H9 (cell line): ENCODE data around the gene FLOT2. TPM values are rescaled to one million over a fixed set of nuclear protein-coding genes. Genes with fewer than 3 reads are reported as not detected.

Experiments used
- DNase-seq: peaks from one replicate; pipeline ENCODE4 v3.0.0-alpha.2; 2017
- H2AFZ ChIP-seq: one replicate; pipeline ENCODE4 v1.6.1; 2013; ENCODE audit warnings: mild to moderate bottlenecking, low read length, control low read depth, moderate library complexity
- H2AK5ac ChIP-seq: 2 replicates; pipeline ENCODE4 v1.6.1; 2013; ENCODE audit warnings: low read length, control low read depth, mixed read lengths; ENCODE audit not compliant: insufficient read length
- H2BK120ac ChIP-seq: one replicate; pipeline ENCODE4 v1.6.1; 2013; ENCODE audit warnings: low read depth, mild to moderate bottlenecking, low read length, control low read depth, inconsistent platforms; ENCODE audit not compliant: poor library complexity, severe bottlenecking
- H2BK12ac ChIP-seq: 2 replicates; pipeline ENCODE4 v1.6.1; 2013; ENCODE audit warnings: low read length, control low read depth, mixed read lengths, low read depth; ENCODE audit not compliant: insufficient read length
- H2BK15ac ChIP-seq: 2 replicates; pipeline ENCODE4 v1.6.1; 2013; ENCODE audit warnings: low read depth, low read length, control low read depth
- H2BK20ac ChIP-seq: one replicate; pipeline ENCODE4 v1.6.1; 2013; ENCODE audit warnings: low read depth, mild to moderate bottlenecking, low read length, control low read depth, inconsistent platforms; ENCODE audit not compliant: poor library complexity, severe bottlenecking
- H2BK5ac ChIP-seq: 2 replicates; pipeline ENCODE4 v1.6.1; 2013; ENCODE audit warnings: low read length, control low read depth, mixed read lengths; ENCODE audit not compliant: insufficient read length
- H3K14ac ChIP-seq: 2 replicates; pipeline ENCODE4 v1.6.1; 2013; ENCODE audit warnings: low read length, control low read depth; ENCODE audit not compliant: insufficient read depth
- H3K18ac ChIP-seq: 2 replicates; pipeline ENCODE4 v1.6.1; 2013; ENCODE audit warnings: low read depth, mild to moderate bottlenecking, mixed read lengths, low read length, control low read depth; ENCODE audit not compliant: insufficient read length
- H3K23ac ChIP-seq: 2 replicates; pipeline ENCODE4 v1.6.1; 2013; ENCODE audit warnings: low read length, control low read depth, mixed read lengths, low read depth; ENCODE audit not compliant: insufficient read length
- H3K23me2 ChIP-seq: 2 replicates; pipeline ENCODE4 v1.6.1; 2013; ENCODE audit warnings: low read depth, mild to moderate bottlenecking, mixed read lengths, low read length, control low read depth; ENCODE audit not compliant: insufficient read length, poor library complexity, severe bottlenecking
- H3K27ac ChIP-seq: 2 replicates; pipeline ENCODE4 v1.5.1; 2013; ENCODE audit warnings: low read length, control low read depth, mixed read lengths, low read depth; ENCODE audit not compliant: insufficient read length
- H3K27me3 ChIP-seq: 2 replicates; pipeline ENCODE4 v1.6.1; 2013; ENCODE audit warnings: low read length, control low read depth, inconsistent platforms; ENCODE audit not compliant: insufficient read depth
- H3K4ac ChIP-seq: 2 replicates; pipeline ENCODE4 v1.6.1; 2013; ENCODE audit warnings: low read depth, mild to moderate bottlenecking, control low read depth, inconsistent platforms, low read length, moderate library complexity
- H3K4me1 ChIP-seq: 2 replicates; pipeline ENCODE4 v1.6.1; 2013; ENCODE audit warnings: low read length, control low read depth, inconsistent platforms; ENCODE audit not compliant: insufficient read depth
- H3K4me2 ChIP-seq: 2 replicates; pipeline ENCODE4 v1.6.1; 2013; ENCODE audit warnings: low read length, control low read depth, mixed read lengths; ENCODE audit not compliant: insufficient read length, insufficient read depth
- H3K56ac ChIP-seq: 2 replicates; pipeline ENCODE4 v1.6.1; 2013; ENCODE audit warnings: low read depth, mild to moderate bottlenecking, mixed read lengths, low read length, control low read depth; ENCODE audit not compliant: insufficient read length
- H3K79me1 ChIP-seq: 2 replicates; pipeline ENCODE4 v1.6.1; 2013; ENCODE audit warnings: low read depth, mild to moderate bottlenecking, moderate library complexity, low read length, control low read depth, inconsistent platforms; ENCODE audit not compliant: insufficient read depth, poor library complexity, severe bottlenecking
- H3K79me2 ChIP-seq: 2 replicates; pipeline ENCODE4 v1.6.1; 2013; ENCODE audit warnings: low read length, control low read depth, inconsistent platforms; ENCODE audit not compliant: insufficient read depth
- H3K9ac ChIP-seq: 2 replicates; pipeline ENCODE4 v1.6.1; 2013; ENCODE audit warnings: low read length, control low read depth, mixed read lengths; ENCODE audit not compliant: insufficient read length; ENCODE audit errors: extremely low read depth
- H3K9me3 ChIP-seq: one replicate; pipeline ENCODE4 v1.6.1; 2013; ENCODE audit warnings: low read depth, low read length, inconsistent platforms; ENCODE audit not compliant: control insufficient read depth
- H3T11ph ChIP-seq: one replicate; pipeline ENCODE4 v1.6.1; 2013; ENCODE audit warnings: mild to moderate bottlenecking, low read length, control low read depth, inconsistent platforms
- H4K20me1 ChIP-seq: one replicate; pipeline ENCODE4 v1.6.1; 2013; ENCODE audit not compliant: control insufficient read depth, insufficient read length, insufficient read depth
- H4K5ac ChIP-seq: 2 replicates; pipeline ENCODE4 v1.6.1; 2013; ENCODE audit warnings: low read depth, mild to moderate bottlenecking, mixed read lengths, low read length, control low read depth; ENCODE audit not compliant: insufficient read length
- H4K8ac ChIP-seq: replicated peaks from 2 replicates; pipeline ENCODE4 v1.6.1; 2013; ENCODE audit warnings: low read length, control low read depth, mixed read lengths, low read depth; ENCODE audit not compliant: insufficient read length
- H4K91ac ChIP-seq: 2 replicates; pipeline ENCODE4 v1.6.1; 2013; ENCODE audit warnings: low read depth, mild to moderate bottlenecking, moderate library complexity, mixed read lengths, low read length, control low read depth; ENCODE audit not compliant: insufficient read length
- H3K27ac Mint-ChIP-seq, 3 experiments: 2 replicates in 2 of 3; 3 replicates in 1 of 3; pipeline ENCODE4 v1.8.0; 2020 to 2021; ENCODE audit warnings: mixed read lengths in 3 of 3, mild to moderate bottlenecking in 1 of 3, moderate library complexity in 1 of 3
- H3K27me3 Mint-ChIP-seq: 2 replicates; pipeline ENCODE4 v1.8.0; 2021; ENCODE audit warnings: low read depth, mild to moderate bottlenecking, moderate library complexity, mixed read lengths
- H3K36me3 Mint-ChIP-seq, 3 experiments: 2 replicates in 2 of 3; 3 replicates in 1 of 3; pipeline ENCODE4 v1.8.0; 2020 to 2021; ENCODE audit warnings: low read depth in 3 of 3, mixed read lengths in 3 of 3; ENCODE audit not compliant: insufficient read depth in 1 of 3
- H3K4me1 Mint-ChIP-seq, 2 experiments: 2 replicates each; pipeline ENCODE4 v1.8.0; 2020; ENCODE audit warnings: mixed read lengths in 2 of 2
- H3K4me3 Mint-ChIP-seq, 2 experiments: 2 replicates in 1 of 2; 3 replicates in 1 of 2; pipeline ENCODE4 v1.8.0; 2020 to 2021; ENCODE audit warnings: mild to moderate bottlenecking in 2 of 2, mixed read lengths in 2 of 2, moderate library complexity in 1 of 2
- H3K9me3 Mint-ChIP-seq, 2 experiments: 2 replicates in 1 of 2; 3 replicates in 1 of 2; pipeline ENCODE4 v1.8.0; 2020; ENCODE audit warnings: mild to moderate bottlenecking in 2 of 2, mixed read lengths in 2 of 2, moderate library complexity in 1 of 2
- WGBS: extraction: QIAGEN DNeasy Blood & Tissue Kit; methylation state at CpG from one replicate; pipeline ENCODE4 v1.1.7; 2013; ENCODE audit warnings: missing lambda C conversion rate, low lambda C conversion rate, mixed read lengths; ENCODE audit not compliant: insufficient read length; ENCODE audit errors: extremely low coverage; 5-methylcytosine and 5-hydroxymethylcytosine counted together
- total RNA-seq: library from RNA; stranded (reverse); gene quantifications from 2 replicates; pipeline ENCODE4 v1.2.1, GENCODE V29; 2021
- TF ChIP-seq, protein P1 (sequence below): fragments of 200-600 bp; sonication (generic); conservative IDR thresholded peaks from 3 replicates; pipeline ENCODE4 v1.8.0; 2021; ENCODE audit warnings: antibody characterized with exemption, mild to moderate bottlenecking

Gene FLOT2
- total RNA-seq, 1 experiment from 2014 or later, result 173 TPM

- Histone ChIP-seq H4K20me1 (no peaks in the 10 kb centered on the region), H3K23me2 (no peaks in the 10 kb centered on the region), H4K8ac (no peak overlapping the region), H3K23ac (no peak overlapping the region), H3K27ac (no peak overlapping the region), H2BK120ac (no peak overlapping the region), H3K27me3 (no peaks in the 10 kb centered on the region), H3T11ph (no peak overlapping the region), H4K91ac (no peak overlapping the region), H4K5ac (no peak overlapping the region), H3K18ac (no peak overlapping the region), H3K4me2 (no peak overlapping the region), H3K56ac (no peak overlapping the region), H2BK12ac (no peak overlapping the region), H2BK20ac (no peak overlapping the region), H3K9ac (no peak overlapping the region), H3K79me2 (no peaks in the 10 kb centered on the region), H3K4ac (no peak overlapping the region), H3K9me3 (no peaks in the 10 kb centered on the region), H2BK15ac (no peak overlapping the region), H3K4me1 (peaks cover 5% of the 10 kb centered on the region; the same call in 1 of the 2 replicates), H3K79me1 (no peaks in the 10 kb centered on the region), H3K14ac (no peak overlapping the region), H2AFZ (no peak overlapping the region), H2AK5ac (no peak overlapping the region), H2BK5ac (no peak overlapping the region)
- TF ChIP-seq, protein P1, sequence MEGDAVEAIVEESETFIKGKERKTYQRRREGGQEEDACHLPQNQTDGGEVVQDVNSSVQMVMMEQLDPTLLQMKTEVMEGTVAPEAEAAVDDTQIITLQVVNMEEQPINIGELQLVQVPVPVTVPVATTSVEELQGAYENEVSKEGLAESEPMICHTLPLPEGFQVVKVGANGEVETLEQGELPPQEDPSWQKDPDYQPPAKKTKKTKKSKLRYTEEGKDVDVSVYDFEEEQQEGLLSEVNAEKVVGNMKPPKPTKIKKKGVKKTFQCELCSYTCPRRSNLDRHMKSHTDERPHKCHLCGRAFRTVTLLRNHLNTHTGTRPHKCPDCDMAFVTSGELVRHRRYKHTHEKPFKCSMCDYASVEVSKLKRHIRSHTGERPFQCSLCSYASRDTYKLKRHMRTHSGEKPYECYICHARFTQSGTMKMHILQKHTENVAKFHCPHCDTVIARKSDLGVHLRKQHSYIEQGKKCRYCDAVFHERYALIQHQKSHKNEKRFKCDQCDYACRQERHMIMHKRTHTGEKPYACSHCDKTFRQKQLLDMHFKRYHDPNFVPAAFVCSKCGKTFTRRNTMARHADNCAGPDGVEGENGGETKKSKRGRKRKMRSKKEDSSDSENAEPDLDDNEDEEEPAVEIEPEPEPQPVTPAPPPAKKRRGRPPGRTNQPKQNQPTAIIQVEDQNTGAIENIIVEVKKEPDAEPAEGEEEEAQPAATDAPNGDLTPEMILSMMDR, result no peak
- Mint-ChIP-seq H3K9me3 (no peaks in the 10 kb centered on the region), H3K36me3 (peaks cover 58 to 85% (median 69%) of the 10 kb centered on the region in 3 experiments), H3K4me1 (peaks cover 25 to 41% of the 10 kb centered on the region in 2 experiments), H3K27me3 (no peaks in the 10 kb centered on the region), H3K4me3 (no peak overlapping the region), H3K27ac (peak overlapping the region; percentile 15 to 65 (median 55); a peak in 4 of 7 replicates)
- no peak for DNase-seq
- no CpG with 5 or more reads among the region's 6 CpGs for whole genome bisulfite sequencing
These were observed 11.2 kb upstream of the FLOT2 start for GRCh38 chr17:28908640-28909167.
